SH-SY5Y (cell line): ENCODE results near the gene SLC4A5.

ENCODE experiments used
- GATA2 ChIP-seq: IDR thresholded peaks from 2 replicates; pipeline ENCODE4 v1.6.1; 2011; ENCODE audit warnings: mild to moderate bottlenecking, low read depth, low read length
- GATA3 ChIP-seq: IDR thresholded peaks from 2 replicates; pipeline ENCODE4 v1.6.1; 2011; ENCODE audit warnings: low read depth, mild to moderate bottlenecking, low read length, moderate library complexity

DNA sequence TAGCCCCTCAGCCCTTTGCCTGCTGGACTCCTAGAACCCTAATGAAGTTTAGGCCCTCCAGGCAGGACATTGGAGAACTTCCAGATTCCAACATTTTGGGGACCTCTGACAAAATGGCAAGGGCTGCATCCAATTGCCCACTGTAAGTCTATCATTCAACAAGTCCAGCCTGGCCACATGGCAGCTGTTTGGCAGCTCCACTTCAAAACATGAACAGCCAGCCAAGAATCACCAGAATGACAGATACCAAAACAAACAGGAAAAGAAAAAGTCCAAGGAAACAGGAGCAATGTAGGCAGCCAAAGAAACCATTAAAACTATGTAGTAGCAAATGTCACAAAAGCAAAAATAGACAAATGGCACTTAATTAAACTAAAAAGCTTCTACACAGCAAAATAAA lies 25.5 kb downstream of the SLC4A5 start:
- TF ChIP-seq GATA3, result no peak
- no peak for TF ChIP-seq GATA2
